NCI-H2107 treated with DMSO at 0.1 percent for 48 hours (cell line): Measurements from ENCODE around the gene SMYD3.

Source experiments
- DNase-seq: peaks from one replicate; lab custom pipeline; 2025; ENCODE audit not compliant: unreplicated experiment; lab: John Stamatoyannopoulos, UW

SMYD3 gene

GRCh38 chr1:245860657-245861544, 646.2 kb downstream of the SMYD3 start:
- DNase-seq: no peak

- no peak for DNase-seq
Measured at GRCh38 chr1:245859493-245860114, 647.5 kb downstream of the SMYD3 start.

- peak; percentile 46 for DNase-seq
Measured at GRCh38 chr1:245858722-245859492, 648.2 kb downstream of the SMYD3 start.

GRCh38 chr1:245858022-245858721, 648.9 kb downstream of the SMYD3 start:
- no peak for DNase-seq

GRCh38 chr1:245856944-245857531, 650.0 kb downstream of the SMYD3 start:
- no peak for DNase-seq

GRCh38 chr1:245855846-245856730, 651.0 kb downstream of the SMYD3 start:
- DNase-seq: no peak

- DNase-seq: no peak
Measured at GRCh38 chr1:245853291-245853690, 653.8 kb downstream of the SMYD3 start.

- DNase-seq: no peak
Measured at GRCh38 chr1:245843101-245843500, 664.0 kb downstream of the SMYD3 start.

- no peak for DNase-seq
Measured at GRCh38 chr1:245842106-245842505, 665.0 kb downstream of the SMYD3 start.

- DNase-seq: no peak
Measured at GRCh38 chr1:245840971-245841370, 666.1 kb downstream of the SMYD3 start.

GRCh38 chr1:245837718-245838117, 669.4 kb downstream of the SMYD3 start:
- DNase-seq: peak; percentile 50

- DNase-seq: no peak
Measured at GRCh38 chr1:245835386-245835785, 671.7 kb downstream of the SMYD3 start.

GRCh38 chr1:245834002-245834401, 673.1 kb downstream of the SMYD3 start:
- DNase-seq: no peak

- DNase-seq: no peak
Measured at GRCh38 chr1:245832771-245833527, 674.1 kb downstream of the SMYD3 start.

GRCh38 chr1:245831518-245831917, 675.6 kb downstream of the SMYD3 start:
- DNase-seq: no peak

- DNase-seq: no peak
Measured at GRCh38 chr1:245829826-245830225, 677.3 kb downstream of the SMYD3 start.

GRCh38 chr1:245829194-245829593, 677.9 kb downstream of the SMYD3 start:
- DNase-seq: no peak

- DNase-seq: no peak
Measured at GRCh38 chr1:245827301-245827700, 679.8 kb downstream of the SMYD3 start.
